B cell (primary cell): ENCODE results near the gene PLEKHJ1. TPM values are rescaled to one million over a fixed set of nuclear protein-coding genes. Genes with fewer than 3 reads are reported as not detected.

Experiments
- ATAC-seq: fragments of 200-7000 bp; cut with Tn5 transposase; one replicate; pipeline ENCODE4 v1.10.0; 2021; ENCODE audit warnings: low read depth, mild to moderate bottlenecking, moderate number of reproducible peaks, moderate library complexity
- CTCF ChIA-PET: fragments of 350-600 bp; sonication (Branson Sonifier 250); formaldehyde crosslinking; loops from one replicate; lab custom pipeline; 2021; ENCODE audit warnings: antibody characterized with exemption, inconsistent platforms; lab: Charles Lee
- POLR2A ChIA-PET: fragments of 350-600 bp; sonication (Branson Sonifier 250); formaldehyde crosslinking; loops from one replicate; lab custom pipeline; 2021; ENCODE audit warnings: antibody characterized with exemption; lab: Charles Lee
- DNase-seq: peaks from one replicate; pipeline ENCODE4 v3.0.0; 2013
- H2AFZ ChIP-seq: 2 replicates; pipeline ENCODE4 v1.6.1; 2012; ENCODE audit warnings: mild to moderate bottlenecking, low read depth, low read length; ENCODE audit not compliant: insufficient read depth, poor library complexity, severe bottlenecking
- H3K27ac ChIP-seq, 2 donors: 1 replicate in 1 of 2; 2 replicates in 1 of 2; pipeline ENCODE4 v1.5.1; 2012 to 2013; ENCODE audit warnings: low read length in 2 of 2, mild to moderate bottlenecking in 2 of 2, moderate library complexity in 1 of 2
- H3K27me3 ChIP-seq, 4 experiments: fragments of 200-600 bp in 1 of 4; sonication (generic) in 1 of 4; replicated peaks in 1 of 4; 1 replicate in 2 of 4; 2 replicates in 2 of 4; pipeline versions ENCODE4 v1.6.1 to v1.7.0; 2013 to 2016; ENCODE audit warnings: low read length in 3 of 4, mild to moderate bottlenecking in 2 of 4, mixed read lengths in 1 of 4, moderate library complexity in 1 of 4; ENCODE audit not compliant: insufficient read depth in 4 of 4, control insufficient read depth in 3 of 4; ENCODE audit errors: control extremely low read depth in 1 of 4
- H3K36me3 ChIP-seq, 2 experiments: replicated peaks in 1 of 2; 1 replicate in 1 of 2; 2 replicates in 1 of 2; pipeline versions ENCODE4 v1.6.1 to v1.7.1; 2013; ENCODE audit warnings: low read length in 1 of 2; ENCODE audit not compliant: insufficient read depth in 2 of 2, control insufficient read depth in 1 of 2; ENCODE audit errors: control extremely low read depth in 1 of 2, extremely low read depth in 1 of 2
- H3K4me1 ChIP-seq, 2 donors: fragments of 200-600 bp in 1 of 2; sonication (generic) in 1 of 2; 1 replicate in 1 of 2; 2 replicates in 1 of 2; pipeline versions ENCODE4 v1.5.1 to v1.6.1; 2013 to 2017; ENCODE audit warnings: low read length in 2 of 2; ENCODE audit not compliant: control insufficient read depth in 2 of 2, insufficient read depth in 2 of 2
- H3K4me2 ChIP-seq: replicated peaks from 2 replicates; pipeline ENCODE3; 2012; ENCODE audit warnings: mild to moderate bottlenecking, low read depth, low read length; ENCODE audit not compliant: poor library complexity, severe bottlenecking
- H3K4me3 ChIP-seq, 5 experiments: fragments of 200-600 bp in 1 of 5; sonication (generic) in 1 of 5; 1 replicate in 3 of 5; 2 replicates in 2 of 5; pipeline versions ENCODE4 v1.5.1 to v1.7.0; 2011 to 2016; ENCODE audit warnings: low read length in 4 of 5, mild to moderate bottlenecking in 4 of 5, low read depth in 2 of 5, control low read depth in 1 of 5, moderate library complexity in 1 of 5; ENCODE audit not compliant: insufficient read depth in 1 of 5; ENCODE audit errors: control extremely low read depth in 1 of 5, extremely low read depth in 1 of 5
- H3K79me2 ChIP-seq: fragments of 200-600 bp; sonication (generic); one replicate; pipeline ENCODE4 v1.6.0; 2016; ENCODE audit warnings: low read length; ENCODE audit not compliant: control insufficient read depth, insufficient read depth
- H3K9ac ChIP-seq: fragments of 200-600 bp; sonication (generic); 2 replicates; pipeline ENCODE4 v1.6.1; 2017; ENCODE audit warnings: mild to moderate bottlenecking, low read length, moderate library complexity
- H3K9me3 ChIP-seq, 3 donors: one replicate each; pipeline versions ENCODE4 v1.6.1 to v1.7.1; 2013; ENCODE audit warnings: low read length in 2 of 3; ENCODE audit not compliant: control insufficient read depth in 2 of 3, insufficient read depth in 1 of 3; ENCODE audit errors: control extremely low read depth in 1 of 3
- H4K20me1 ChIP-seq: 2 replicates; pipeline ENCODE4 v1.6.0; 2012; ENCODE audit warnings: mild to moderate bottlenecking, low read length; ENCODE audit not compliant: insufficient read depth, control insufficient read depth, poor library complexity, severe bottlenecking
- H3K27ac Mint-ChIP-seq: one replicate; pipeline ENCODE4 v1.8.0; 2021; ENCODE audit warnings: mixed read lengths
- H3K27me3 Mint-ChIP-seq: one replicate; pipeline ENCODE4 v1.8.0; 2021; ENCODE audit warnings: mixed read lengths
- H3K4me1 Mint-ChIP-seq: one replicate; pipeline ENCODE4 v1.8.0; 2021; ENCODE audit warnings: mixed read lengths
- H3K4me3 Mint-ChIP-seq: one replicate; pipeline ENCODE4 v1.8.0; 2021; ENCODE audit warnings: mixed read lengths
- H3K9me3 Mint-ChIP-seq: one replicate; pipeline ENCODE4 v1.8.0; 2022; ENCODE audit warnings: mixed read lengths; ENCODE audit not compliant: insufficient read depth
- EZH2 ChIP-seq: IDR thresholded peaks from 2 replicates; pipeline ENCODE4 v1.6.1; 2012; ENCODE audit warnings: borderline replicate concordance, low read depth, mild to moderate bottlenecking, moderate library complexity, low read length; ENCODE audit not compliant: insufficient read depth, poor library complexity, severe bottlenecking
- WGBS: methylation state at CpG from one replicate; pipeline ENCODE4 v1.1.5; 2013; ENCODE audit warnings: missing lambda C conversion rate; ENCODE audit not compliant: insufficient coverage; 5-methylcytosine and 5-hydroxymethylcytosine counted together
- intact Hi-C: fragments of 100-400 bp; cut with micrococcal nuclease; formaldehyde crosslinking; loops from one replicate; pipeline ENCODE4 v1.10.0; 2022
- polyA plus RNA-seq: library from polyadenylated mRNA; depleted of rRNA; stranded (reverse); fragments of >200 nt; gene quantifications from 2 replicates; pipeline ENCODE4 v1.2.3, GENCODE V29; 2012
- total RNA-seq, 2 donors: library from RNA; stranded (reverse); fragments of 120-200 nt in 1 of 2; gene quantifications; 1 replicate in 1 of 2; 2 replicates in 1 of 2; pipeline versions ENCODE4 v1.2.3 to v1.2.4, GENCODE V29; 2013 to 2022
- TF ChIP-seq, protein P1 (sequence below): fragments of 200-600 bp; IDR thresholded peaks from one replicate; pipeline ENCODE4 v1.8.0; 2022; ENCODE audit warnings: antibody characterized with exemption, mild to moderate bottlenecking

The PLEKHJ1 gene
- total and polyA plus RNA-seq, 2 donors (not counting 1 experiment from before 2014, with no cell fraction given), result 86.7 to 117 TPM

DNA sequence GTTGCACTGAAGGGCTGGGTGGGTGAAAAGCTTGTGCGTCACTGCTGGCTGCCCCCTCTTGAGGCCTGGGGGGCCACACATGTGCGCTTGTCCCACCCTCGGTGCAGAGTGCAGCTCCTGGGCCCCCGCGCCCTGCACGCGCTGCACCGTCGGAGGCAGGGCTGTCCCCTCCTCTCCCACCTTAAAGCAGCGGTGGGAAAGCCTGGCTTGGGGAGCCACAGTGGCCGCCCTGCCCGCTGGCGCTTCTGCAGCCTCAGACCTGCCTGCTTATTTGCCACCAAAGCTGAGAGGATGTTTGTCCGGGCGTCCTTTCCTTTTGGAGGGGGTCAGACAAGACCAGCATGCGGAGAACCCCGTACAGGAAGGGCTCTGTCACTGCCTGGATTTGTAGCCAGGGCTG, 26.7 kb downstream of the PLEKHJ1 start:
- H3K4me3 Mint-ChIP-seq, result no peak overlapping the region
- Histone ChIP-seq H3K4me3 (no peak overlapping the region), H3K4me1 (peaks cover 0 to 6% of the 10 kb centered on the region in 2 donors), H3K36me3 (peaks cover 0 to 62% of the 10 kb centered on the region in 2 experiments), H3K27me3 (no peaks in the 10 kb centered on the region), H3K79me2 (peaks cover 59% of the 10 kb centered on the region), H3K9me3 (no peaks in the 10 kb centered on the region), H3K4me2 (no peak overlapping the region), H2AFZ (no peak overlapping the region), H3K9ac (no peak overlapping the region), H3K27ac (no peak overlapping the region), H4K20me1 (peaks cover 48% of the 10 kb centered on the region)
- POLR2A ChIA-PET, result no interaction called here
- no peak overlapping the region for H3K27ac Mint-ChIP-seq
- ATAC-seq (no peak), DNase-seq (no peak)
- CTCF ChIA-PET, result interaction anchor here (0.9 to 2.6 kb wide), 3 partner anchors 14 to 54 kb away, joined by 3 to 8 read pairs (median 6); partner anchors contain the start of gene PLEKHJ1
- no peaks in the 10 kb centered on the region for H3K9me3 Mint-ChIP-seq
- H3K4me1 Mint-ChIP-seq, result peaks cover 2% of the 10 kb centered on the region
- 99% methylated on average over 17 of the region's 17 CpGs for WGBS
- TF ChIP-seq, protein P1, sequence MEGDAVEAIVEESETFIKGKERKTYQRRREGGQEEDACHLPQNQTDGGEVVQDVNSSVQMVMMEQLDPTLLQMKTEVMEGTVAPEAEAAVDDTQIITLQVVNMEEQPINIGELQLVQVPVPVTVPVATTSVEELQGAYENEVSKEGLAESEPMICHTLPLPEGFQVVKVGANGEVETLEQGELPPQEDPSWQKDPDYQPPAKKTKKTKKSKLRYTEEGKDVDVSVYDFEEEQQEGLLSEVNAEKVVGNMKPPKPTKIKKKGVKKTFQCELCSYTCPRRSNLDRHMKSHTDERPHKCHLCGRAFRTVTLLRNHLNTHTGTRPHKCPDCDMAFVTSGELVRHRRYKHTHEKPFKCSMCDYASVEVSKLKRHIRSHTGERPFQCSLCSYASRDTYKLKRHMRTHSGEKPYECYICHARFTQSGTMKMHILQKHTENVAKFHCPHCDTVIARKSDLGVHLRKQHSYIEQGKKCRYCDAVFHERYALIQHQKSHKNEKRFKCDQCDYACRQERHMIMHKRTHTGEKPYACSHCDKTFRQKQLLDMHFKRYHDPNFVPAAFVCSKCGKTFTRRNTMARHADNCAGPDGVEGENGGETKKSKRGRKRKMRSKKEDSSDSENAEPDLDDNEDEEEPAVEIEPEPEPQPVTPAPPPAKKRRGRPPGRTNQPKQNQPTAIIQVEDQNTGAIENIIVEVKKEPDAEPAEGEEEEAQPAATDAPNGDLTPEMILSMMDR, result no peak
- TF ChIP-seq EZH2, result no peak
- intact Hi-C loops, result no loop called here
- H3K27me3 Mint-ChIP-seq, result no peaks in the 10 kb centered on the region

DNA sequence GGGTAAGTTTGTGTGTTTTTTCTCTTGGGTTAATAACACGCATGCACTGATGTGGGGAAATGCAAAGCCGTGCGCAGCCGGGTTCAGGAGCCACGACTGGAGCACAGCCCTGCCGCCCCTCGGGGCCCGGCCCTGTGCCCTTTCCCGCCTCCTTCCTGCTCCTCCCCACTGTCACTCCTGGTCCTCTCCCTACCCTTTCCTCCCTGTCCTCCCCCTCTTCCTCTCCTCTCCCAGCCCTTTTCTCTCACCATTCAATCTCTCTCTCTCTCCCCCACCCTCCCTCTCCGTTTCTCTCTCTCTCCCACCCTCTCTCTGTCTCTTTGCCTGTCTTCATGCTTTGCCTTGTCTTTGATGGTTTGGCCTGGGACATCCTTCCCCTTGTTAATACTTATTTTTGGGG, 27.2 kb downstream of the PLEKHJ1 start:
- Histone ChIP-seq H3K27me3 (no peaks in the 10 kb centered on the region), H3K36me3 (peaks cover 0 to 58% of the 10 kb centered on the region in 2 experiments), H3K4me2 (no peak overlapping the region), H3K4me1 (peaks cover 0 to 6% of the 10 kb centered on the region in 2 donors), H3K9ac (no peak overlapping the region), H2AFZ (no peak overlapping the region), H3K79me2 (peaks cover 62% of the 10 kb centered on the region), H4K20me1 (peaks cover 49% of the 10 kb centered on the region), H3K27ac (no peak overlapping the region), H3K9me3 (no peaks in the 10 kb centered on the region), H3K4me3 (no peak overlapping the region)
- WGBS, result 97% methylated on average over 7 of the region's 10 CpGs
- no peaks in the 10 kb centered on the region for H3K27me3 Mint-ChIP-seq
- no peak for DNase-seq
- no peak for ATAC-seq
- H3K4me3 Mint-ChIP-seq, result no peak overlapping the region
- TF ChIP-seq EZH2, result no peak
- TF ChIP-seq, protein P1, result peak; percentile 6
- no peak overlapping the region for H3K27ac Mint-ChIP-seq
- intact Hi-C loops, result no loop called here
- H3K4me1 Mint-ChIP-seq, result peaks cover 4% of the 10 kb centered on the region
- CTCF ChIA-PET, result interaction anchor here (0.9 to 2.6 kb wide), 8 partner anchors 7 to 80 kb away, joined by 3 to 8 read pairs (median 4); partner anchors contain the start of gene PLEKHJ1
- POLR2A ChIA-PET, result no interaction called here
- H3K9me3 Mint-ChIP-seq, result no peaks in the 10 kb centered on the region
